Activated T-helper 1 cell treated with anti-CD3 and anti-CD28 coated beads, Interleukin-2, amount 50 U/mL, for 16 hours (primary cell): ENCODE data around the gene KNL1.
"Not testable (repeated sequence)": the region's sequence is repeated elsewhere in the genome, so short reads cannot be mapped to it uniquely, and the experiment has no call there.

Source experiments
- DNase-seq, 2 donors: peaks; one replicate each; pipeline ENCODE4 v3.0.0-alpha.2; 2020; ENCODE audit warnings: low read depth in 1 of 2, low spot score in 1 of 2

The KNL1 gene

DNA sequence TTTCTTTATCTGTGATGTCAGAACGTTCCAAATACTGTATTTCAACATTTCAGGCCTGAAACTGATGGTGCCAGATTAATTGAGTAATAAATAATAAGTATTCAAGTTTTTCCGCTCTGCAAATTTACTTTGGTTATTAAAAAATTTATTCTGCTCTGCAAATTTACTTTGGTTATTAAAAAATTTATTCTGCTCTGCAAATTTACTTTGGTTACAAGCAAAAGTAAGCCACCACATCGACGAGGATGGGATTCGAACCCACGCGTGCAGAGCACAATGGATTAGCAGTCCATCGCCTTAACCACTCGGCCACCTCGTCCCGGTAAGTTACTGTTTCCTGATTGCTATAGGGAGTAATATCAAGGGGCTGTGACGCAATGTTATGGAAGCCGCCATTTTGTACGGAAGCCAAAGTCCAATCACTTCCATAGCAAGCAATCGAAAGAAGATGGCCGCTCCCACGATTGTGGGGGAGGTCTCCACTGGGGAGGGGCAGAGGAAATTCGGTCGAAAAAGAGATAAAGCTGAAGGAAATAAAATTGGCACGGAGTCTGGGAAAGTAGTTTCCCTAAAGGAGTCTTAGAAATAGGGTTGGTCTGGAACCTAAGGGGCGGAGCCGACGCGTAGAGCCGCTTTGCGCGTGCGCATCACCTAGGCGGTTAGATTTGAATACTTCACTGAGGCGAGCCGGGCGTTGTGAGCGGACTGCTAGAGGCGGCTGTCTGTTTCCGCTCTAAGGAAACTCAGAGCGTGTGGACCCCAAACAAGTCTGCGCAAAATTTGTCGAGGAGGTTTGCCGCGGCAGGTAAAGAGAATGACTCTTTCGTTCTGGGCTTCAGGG, at the start of gene KNL1:
TSS of gene KNL1 (plus strand) at position 662 of the 841 bp plus-strand sequence. CDS start 8,683 bp downstream, outside the sequence.
- DNase-seq = peak; percentile 77 to 83

DNA sequence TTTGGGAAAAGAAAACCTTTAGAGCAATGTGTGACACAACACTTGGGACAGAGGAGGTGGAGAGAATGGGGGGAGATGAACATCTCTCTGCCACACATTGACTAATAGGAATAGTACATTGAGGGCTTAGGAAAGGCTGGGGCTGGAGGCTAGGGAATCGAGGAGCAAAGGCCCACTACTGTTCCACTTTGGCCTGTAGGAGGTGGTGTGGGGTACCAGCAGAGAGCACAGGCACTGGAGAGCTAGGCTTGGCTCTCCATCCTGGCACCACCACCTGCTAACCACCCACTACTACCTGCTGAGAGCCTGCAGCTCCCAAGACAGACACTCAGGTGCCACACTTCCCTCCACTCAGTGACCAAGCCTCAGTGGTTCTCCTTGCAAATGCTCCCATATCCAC, 48.6 kb upstream of the KNL1 start:
- DNase-seq = no peak

GRCh38 chr15:40548610-40549009, 45.4 kb upstream of the KNL1 start:
- DNase-seq = no peak

- DNase-seq = no peak
These were observed 44.2 kb upstream of the KNL1 start for GRCh38 chr15:40549894-40550293.

- no peak for DNase-seq
These were observed 43.6 kb upstream of the KNL1 start for GRCh38 chr15:40550341-40551037.

GRCh38 chr15:40554161-40554525, 39.9 kb upstream of the KNL1 start:
- DNase-seq = no peak

DNA sequence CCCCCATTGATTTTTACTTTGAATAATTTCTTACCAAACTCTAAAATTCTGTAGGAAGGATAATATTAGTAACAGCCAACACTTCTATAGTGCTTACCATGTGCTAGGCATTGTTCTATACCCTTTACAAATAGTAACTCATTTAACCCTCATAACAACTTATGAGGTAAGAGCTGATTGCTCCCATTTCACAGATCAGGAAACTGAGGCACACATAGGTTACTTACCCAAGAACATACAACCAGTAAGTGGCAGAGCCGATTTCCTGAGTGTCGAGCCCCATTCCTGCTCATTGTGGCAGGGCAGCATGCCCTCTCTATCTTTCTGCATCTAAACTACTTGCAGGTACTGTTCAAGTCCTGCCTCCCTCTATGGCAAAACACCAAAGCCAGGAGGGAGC, 38.2 kb upstream of the KNL1 start:
- DNase-seq = no peak

DNA sequence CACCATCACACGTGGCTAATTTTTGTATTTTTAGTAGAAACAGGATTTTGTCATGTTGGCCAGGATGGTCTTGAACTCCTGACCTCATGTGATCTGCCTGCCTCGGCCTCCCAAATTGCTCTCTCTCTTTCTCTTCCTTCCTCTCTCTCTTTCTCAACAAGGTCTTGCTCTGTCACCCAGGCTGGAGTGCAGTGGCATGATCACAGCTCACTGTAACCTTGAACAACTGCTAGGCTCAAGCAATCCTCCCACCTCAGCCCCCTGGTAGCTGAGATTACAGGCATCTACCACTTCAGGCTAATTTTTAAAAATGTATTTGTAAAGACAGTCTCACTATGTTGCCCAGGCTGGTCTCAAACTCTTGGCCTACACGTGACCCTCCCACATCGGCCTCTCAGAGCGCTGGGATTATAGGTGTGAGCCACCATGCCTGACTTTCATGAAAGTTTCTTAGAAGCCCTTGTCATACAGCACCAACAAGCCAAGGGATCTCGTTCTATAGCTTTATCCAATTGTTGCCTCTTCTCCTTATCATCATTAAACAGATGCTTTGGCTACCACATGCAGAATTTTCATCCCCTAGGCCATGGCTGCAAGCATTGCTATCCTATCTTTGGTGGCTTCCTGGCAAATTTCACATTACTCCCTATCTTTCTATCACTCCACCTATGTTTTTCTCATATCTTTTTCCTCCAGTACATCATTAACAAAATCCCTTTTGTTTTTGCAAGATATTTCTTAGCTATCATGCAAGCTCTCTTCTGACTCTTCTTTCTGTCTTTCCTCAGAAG, 34.9 kb upstream of the KNL1 start:
- no peak for DNase-seq

- DNase-seq = no peak
These were observed 31.4 kb upstream of the KNL1 start for GRCh38 chr15:40562691-40563090.

DNA sequence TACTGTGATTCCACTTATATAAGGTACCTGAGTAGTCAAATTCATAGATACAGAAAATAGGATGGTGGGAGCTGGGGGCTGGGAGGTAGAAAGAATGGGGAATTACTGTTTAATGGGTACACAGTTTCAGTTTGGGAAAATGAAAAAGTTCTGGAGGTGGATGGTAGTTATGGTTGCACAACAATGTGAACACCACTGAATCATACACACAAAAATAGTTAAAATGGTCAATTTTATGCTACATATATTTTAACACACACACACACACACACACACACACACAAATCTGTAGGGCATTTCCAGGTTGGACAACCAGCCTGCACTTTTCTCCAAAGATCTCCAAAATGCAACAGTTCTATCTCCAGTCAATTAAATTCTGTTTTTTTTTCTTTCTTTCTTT, 30.6 kb upstream of the KNL1 start:
- DNase-seq = no peak

DNA sequence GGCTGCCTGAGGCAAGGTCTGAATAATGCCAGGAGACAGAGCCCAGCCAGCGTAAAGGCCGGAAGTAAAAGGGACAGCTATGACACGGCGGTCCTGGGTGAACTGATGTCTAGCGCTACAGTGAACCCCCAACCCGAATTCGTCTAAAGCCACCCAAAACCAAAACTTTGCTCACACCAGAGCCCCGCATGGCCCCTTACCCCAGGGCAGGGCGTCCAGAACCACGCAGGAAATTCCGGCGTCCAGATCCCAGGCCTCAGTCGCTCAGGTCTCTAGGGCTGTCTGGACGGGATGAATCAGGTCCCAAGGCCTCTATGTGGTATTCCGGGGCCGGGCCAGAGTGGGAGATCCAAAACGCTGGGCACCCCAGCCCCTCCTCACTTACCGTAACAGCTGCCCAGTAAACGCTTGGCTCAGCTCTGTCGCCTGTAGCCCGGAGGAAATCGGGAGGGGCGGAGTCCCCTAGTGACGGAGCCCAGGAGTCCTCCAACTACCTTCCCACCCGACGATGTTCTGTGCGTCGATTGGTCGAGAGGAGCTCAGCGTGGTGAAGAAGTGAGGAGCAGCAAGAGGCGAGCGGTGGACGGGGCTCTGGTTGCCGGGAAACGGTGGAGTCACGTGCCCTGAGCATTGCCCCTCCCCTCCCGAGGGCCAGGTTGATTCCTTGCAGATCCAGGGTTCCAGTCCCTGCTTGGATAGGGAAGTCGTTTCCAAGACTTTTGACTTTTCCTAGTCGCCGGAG, 29.3 kb upstream of the KNL1 start, which contains the start of gene CCDC32:
TSS of gene CCDC32 (minus strand) at position 452 of the 742 bp plus-strand sequence. CDS start 2,027 bp downstream, outside the sequence.
- DNase-seq = peak; percentile 84 to 91

- DNase-seq = no peak
These were observed 28.5 kb upstream of the KNL1 start for GRCh38 chr15:40565333-40566238.

DNA sequence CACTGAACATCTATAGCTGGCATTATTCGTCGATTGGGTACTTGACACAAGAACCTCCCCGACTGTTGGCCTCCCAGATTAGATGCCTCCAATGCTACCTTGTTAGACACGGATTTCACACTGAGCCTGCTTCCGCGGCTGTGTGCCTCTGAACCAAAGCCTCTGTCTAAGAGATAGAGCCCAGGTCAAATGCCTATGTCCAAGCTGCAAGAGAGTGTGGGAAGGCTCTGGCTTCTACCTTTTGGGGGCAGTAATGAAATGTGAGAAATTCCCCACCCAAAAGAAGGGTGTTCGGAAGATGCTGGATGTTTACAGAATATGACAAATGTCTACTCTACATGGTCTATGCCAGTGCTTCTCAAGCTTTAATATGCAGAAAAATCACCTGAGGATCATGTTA, 26.9 kb upstream of the KNL1 start:
- no peak for DNase-seq

GRCh38 chr15:40569129-40569953, 24.7 kb upstream of the KNL1 start, which contains the start of gene RPUSD2:
TSS of gene RPUSD2 (plus strand) at chr15:40569299. CDS start at chr15:40569338, 39 bp downstream.
- peak; percentile 81 to 84 for DNase-seq

GRCh38 chr15:40575113-40575512, 18.9 kb upstream of the KNL1 start:
- DNase-seq = no peak

DNA sequence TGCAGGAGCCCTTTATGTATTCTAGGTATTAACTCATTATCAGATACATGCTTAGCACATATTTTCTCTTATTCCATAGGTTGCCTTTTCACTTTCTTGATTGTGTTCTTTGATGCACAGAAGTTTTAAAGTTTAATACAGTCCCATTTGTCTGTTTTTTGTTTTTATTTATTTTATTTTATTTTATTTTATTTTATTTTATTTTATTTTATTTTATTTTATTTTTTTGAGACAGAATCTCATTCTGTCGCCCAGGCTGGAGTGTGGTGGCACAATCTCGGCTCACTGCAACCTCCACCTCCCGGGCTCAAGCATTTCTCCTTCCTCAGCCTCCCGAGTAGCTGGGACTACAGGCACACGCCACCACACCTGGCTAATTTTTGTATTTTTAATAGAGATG, 17.1 kb upstream of the KNL1 start:
- DNase-seq = not testable (repeated sequence)

DNA sequence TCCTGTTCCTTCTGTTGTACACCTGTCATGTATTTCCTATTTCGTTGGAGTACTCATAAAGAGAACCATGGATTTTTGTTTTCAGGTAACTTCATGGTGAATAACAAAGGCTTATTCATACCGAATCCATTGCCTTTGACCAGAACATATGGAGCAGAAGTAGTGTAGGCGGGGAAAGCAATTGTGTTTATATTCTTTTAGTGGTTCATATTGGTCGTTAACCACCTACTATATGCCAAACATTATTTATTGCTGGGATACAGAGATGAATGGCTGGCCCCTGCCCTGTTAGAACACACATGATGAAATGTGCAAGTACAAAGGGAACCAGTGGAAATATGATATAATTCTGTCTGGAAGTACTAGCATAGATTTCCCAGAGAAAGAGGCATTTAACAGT, 15.2 kb upstream of the KNL1 start:
- no peak for DNase-seq

- DNase-seq = not testable (repeated sequence)
These were observed 12.3 kb upstream of the KNL1 start for GRCh38 chr15:40581796-40582195.

GRCh38 chr15:40582726-40583246, 11.3 kb upstream of the KNL1 start:
- no peak for DNase-seq
